ENCODE data around the gene SARDH. TPM values are rescaled to one million over a fixed set of nuclear protein-coding genes. Genes with fewer than 3 reads are reported as not detected.

SARDH gene
- total and polyA plus RNA-seq, 2 of the 8 experiments (the other 6 are each of a cell fraction or from before 2014, with no cell fraction given), result 6.4 to 7.4 TPM

DNA sequence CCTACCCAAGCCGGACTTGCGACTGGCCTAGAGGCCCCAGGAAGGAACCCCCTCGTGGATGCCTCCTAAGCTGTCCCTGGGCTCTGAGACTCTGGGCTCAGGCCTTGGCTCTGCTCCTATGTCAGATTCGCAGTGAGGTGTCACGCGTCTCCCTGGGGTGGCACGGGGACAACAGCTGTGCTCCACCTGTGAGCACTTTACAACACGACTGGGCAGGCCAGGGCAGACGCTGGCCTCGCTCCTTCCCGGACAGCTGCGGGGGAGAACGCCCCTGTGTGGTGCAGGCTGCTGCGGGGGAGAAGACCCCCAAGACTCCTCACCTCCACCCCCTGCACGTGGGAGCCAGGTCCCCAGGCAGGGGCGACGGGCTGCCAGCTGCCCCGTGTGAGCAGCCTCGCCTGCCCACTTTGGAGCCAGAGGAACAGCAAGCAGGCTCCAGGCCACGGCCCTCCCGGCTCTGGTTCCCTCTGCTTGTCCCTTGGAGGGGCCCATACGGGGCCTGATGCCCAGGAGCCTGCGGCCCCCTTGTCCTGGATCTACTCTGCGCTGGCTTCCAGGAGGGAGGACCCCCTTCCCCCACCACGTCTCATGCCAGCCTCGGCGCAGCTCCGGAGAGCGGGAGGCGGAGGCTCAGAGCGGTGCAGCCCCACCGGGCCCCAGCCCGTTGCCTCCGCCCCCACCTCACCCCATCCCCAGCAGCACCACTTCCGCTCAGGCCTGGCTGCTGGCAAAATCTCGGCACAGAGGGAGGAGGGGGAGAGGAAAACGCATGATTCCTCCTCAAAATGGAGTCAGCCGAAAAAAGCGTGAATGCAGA lies 36.0 kb downstream of the SARDH start:
- Histone ChIP-seq H2BK12ac (ENCODE audit: low read depth, low read length) (0 out of 2 replicates have a peak overlapping the region, but pooled peaks have one; percentile 68), H2BK20ac (ENCODE audit: low read length) (no peak overlapping the region), H3K18ac (ENCODE audit: extremely low read depth, low read length) (no peak overlapping the region; the same call in 1 of the 2 replicates), H3K4me3 (ENCODE audit: extremely low read depth in 1 of 4, insufficient read depth in 2 of 4, low read depth in 3 of 4, low read length in 4 of 4) (no peak overlapping the region), H3K9ac (replicated peaks in 1 of 4; ENCODE audit: extremely low read depth in 1 of 4, low read depth in 3 of 4, low read length in 3 of 4) (no peak overlapping the region; a peak in 1 of 7 replicates), H3K4ac (replicated peaks; ENCODE audit: insufficient read length, low read depth, low read length) (peak overlapping the region; percentile 53), H3K27me3 (replicated peaks in 1 of 4; ENCODE audit: control insufficient read depth in 3 of 4, extremely low read depth in 1 of 4, insufficient read depth in 3 of 4, low read length in 3 of 4) (no peaks in the 10 kb centered on the region; a peak in 2 of 7 replicates), H3K36me3 (ENCODE audit: control insufficient read depth in 2 of 4, insufficient read depth in 4 of 4, low read length in 3 of 4) (no peaks in the 10 kb centered on the region), H3K27ac (ENCODE audit: low read depth, low read length) (no peak overlapping the region), H2BK120ac (replicated peaks; ENCODE audit: low read depth, low read length) (no peak overlapping the region), H4K8ac (ENCODE audit: extremely low read depth, insufficient read depth, low read length) (peak overlapping the region; percentile 51; the same call in 1 of the 2 replicates), H2BK5ac (ENCODE audit: low read depth, low read length) (0 out of 2 replicates have a peak overlapping the region, but pooled peaks have one; percentile 44), H3K23me2 (ENCODE audit: low read depth, low read length) (no peaks in the 10 kb centered on the region), H3K23ac (ENCODE audit: insufficient read length) (no peak overlapping the region), H3K14ac (ENCODE audit: insufficient read length) (no peak overlapping the region), H4K5ac (ENCODE audit: insufficient read length, low read depth, low read length) (peak overlapping the region; percentile 16), H3K56ac (replicated peaks; ENCODE audit: insufficient read length, low read depth, low read length) (no peak overlapping the region), H3K4me1 (replicated peaks in 1 of 4; ENCODE audit: control insufficient read depth in 3 of 4, insufficient read depth in 4 of 4, low read length in 3 of 4) (peaks cover 0 to 13% (median 10%) of the 10 kb centered on the region in 4 experiments; a peak in 5 of 7 replicates), H2BK15ac (ENCODE audit: low read length) (peak overlapping the region; percentile 88; the same call in 1 of the 2 replicates), H3K4me2 (ENCODE audit: insufficient read depth in 1 of 2, low read depth in 2 of 2, low read length in 2 of 2) (peak overlapping the region in 1 of 2 experiments; percentile 22; a peak in 1 of 4 replicates), H4K20me1 (replicated peaks in 1 of 2; ENCODE audit: control insufficient read depth in 1 of 2, insufficient read depth in 2 of 2, low read length in 2 of 2) (no peaks in the 10 kb centered on the region), H3K79me2 (ENCODE audit: control insufficient read depth in 1 of 2, insufficient read depth in 2 of 2, low read length in 2 of 2) (no peaks in the 10 kb centered on the region), H3K79me1 (ENCODE audit: low read depth, low read length) (no peaks in the 10 kb centered on the region), H4K91ac (replicated peaks; ENCODE audit: insufficient read length, low read length) (peak overlapping the region; percentile 74), H3K9me3 (ENCODE audit: insufficient read depth in 2 of 2, low read depth in 1 of 2, low read length in 1 of 2) (no peaks in the 10 kb centered on the region), H2AK5ac (ENCODE audit: low read depth, low read length) (0 out of 2 replicates have a peak overlapping the region, but pooled peaks have one; percentile 90), H2AFZ (ENCODE audit: low read length) (no peak overlapping the region)
- FAIRE-seq, result no peak
- 70% methylated on average over 28 of the region's 39 CpGs; no CpG with 5 or more reads in 1 of the 2 experiments for WGBS, 2 experiments (ENCODE audit: extremely low coverage in 1 of 2, insufficient coverage in 1 of 2, insufficient read length in 1 of 2, insufficient replicate concordance in 2 of 2, low coverage in 1 of 2, low lambda C conversion rate in 2 of 2, missing lambda C conversion rate in 1 of 2)
- ChIA-PET CTCF (ENCODE audit: partially characterized antibody) (interaction anchor here (1.2 to 2.6 kb wide), 5 partner anchors 9 to 29 kb away, joined by 3 to 11 read pairs (median 4); no protein-coding TSS in a partner anchor), POLR2A (ENCODE audit: partially characterized antibody) (no interaction called here)
- DNase-seq (ENCODE audit: low read depth in 1 of 2, low spot score in 2 of 2), result no peak
- TF ChIP-seq YY1 (IDR thresholded peaks at IDR 0.05; ENCODE audit: low read depth, low read length) (peak; percentile 47; the same call in 1 of the 2 replicates), EZH2 (IDR thresholded peaks at IDR 0.05; ENCODE audit: low read depth, low read length, severe bottlenecking) (no peak), ATF2 (IDR thresholded peaks at IDR 0.05; ENCODE audit: low read length) (no peak)
